ENCODE measurements around the gene USP9X. TPM values are rescaled to one million over a fixed set of nuclear protein-coding genes. Genes with fewer than 3 reads are reported as not detected.
"Not testable (repeated sequence)": the region's sequence is repeated elsewhere in the genome, so short reads cannot be mapped to it uniquely, and the experiment has no call there.

The USP9X gene
- total RNA-seq, 5 donors from 2014 or later (not counting 1 experiment from before 2014, with no cell fraction given): 51.7 to 84.2 (median 62.7) TPM

DNA sequence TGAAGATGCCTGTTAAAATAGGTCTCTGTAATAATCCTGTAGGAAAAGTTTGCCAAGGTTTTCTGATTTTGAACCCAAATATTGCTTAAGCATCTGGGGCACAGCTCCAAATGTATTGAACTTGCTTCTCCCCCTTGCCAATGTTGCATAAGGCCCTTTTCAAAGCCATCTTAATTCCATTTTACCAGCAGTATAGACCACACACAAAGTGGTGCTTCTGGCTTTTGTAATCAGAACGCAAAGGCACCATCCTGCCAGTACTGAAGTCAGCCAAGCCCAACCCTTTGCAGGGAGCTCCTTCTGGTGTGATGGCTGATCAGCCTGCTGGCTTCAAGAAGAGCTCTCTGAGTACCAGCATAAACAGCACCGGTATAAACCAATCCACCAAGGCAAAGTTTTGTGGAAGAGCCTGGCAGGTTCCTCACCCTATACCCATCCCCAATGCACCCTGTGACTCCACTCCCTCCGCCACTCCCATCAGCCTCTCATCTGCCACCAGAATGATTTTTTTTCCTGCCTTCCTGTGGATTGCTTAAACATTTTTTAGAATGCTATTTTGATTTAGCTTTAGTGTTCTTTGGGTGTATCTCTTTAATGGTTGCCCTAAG, 39.2 kb upstream of the USP9X start:
- Histone ChIP-seq H3K4me1 (ENCODE audit: control insufficient read depth in 1 of 2, extremely low read depth in 1 of 2, insufficient read depth in 2 of 2, low read length in 2 of 2) (no peaks in the 10 kb centered on the region), H3K36me3 (ENCODE audit: control insufficient read depth in 2 of 2, extremely low read depth in 1 of 2, insufficient read depth in 1 of 2, low read length in 1 of 2) (no peaks in the 10 kb centered on the region), H3K27me3 (replicated peaks in 1 of 2; ENCODE audit: control insufficient read depth in 2 of 2, extremely low read depth in 1 of 2, insufficient read depth in 2 of 2, low read length in 1 of 2) (no peaks in the 10 kb centered on the region), H3K9me3 (no peaks in the 10 kb centered on the region), H3K4me3 (ENCODE audit: control insufficient read depth in 1 of 2, extremely low read depth in 1 of 2, low read length in 1 of 2) (no peak overlapping the region), H3K27ac (ENCODE audit: low read length) (no peak overlapping the region)
- no peaks in the 10 kb centered on the region for H3K36me3 Mint-ChIP-seq
- ATAC-seq (replicated peaks in 1 of 4): no peak
- ChIA-PET POLR2A (no interaction called here), CTCF (no interaction called here)
- peak in 1 of 35 experiments; percentile 1 for DNase-seq
- no peak overlapping the region for H3K27ac Mint-ChIP-seq
- no peaks in the 10 kb centered on the region for H3K9me3 Mint-ChIP-seq
- H3K4me3 Mint-ChIP-seq: no peak overlapping the region
- WGBS (ENCODE audit: insufficient coverage): 100% methylated on average over 1 of the region's 3 CpGs
- peaks cover 0 to 11% of the 10 kb centered on the region in 2 donors for H3K27me3 Mint-ChIP-seq
- peaks cover 0 to 5% (median 3%) of the 10 kb centered on the region in 3 donors for H3K4me1 Mint-ChIP-seq

DNA sequence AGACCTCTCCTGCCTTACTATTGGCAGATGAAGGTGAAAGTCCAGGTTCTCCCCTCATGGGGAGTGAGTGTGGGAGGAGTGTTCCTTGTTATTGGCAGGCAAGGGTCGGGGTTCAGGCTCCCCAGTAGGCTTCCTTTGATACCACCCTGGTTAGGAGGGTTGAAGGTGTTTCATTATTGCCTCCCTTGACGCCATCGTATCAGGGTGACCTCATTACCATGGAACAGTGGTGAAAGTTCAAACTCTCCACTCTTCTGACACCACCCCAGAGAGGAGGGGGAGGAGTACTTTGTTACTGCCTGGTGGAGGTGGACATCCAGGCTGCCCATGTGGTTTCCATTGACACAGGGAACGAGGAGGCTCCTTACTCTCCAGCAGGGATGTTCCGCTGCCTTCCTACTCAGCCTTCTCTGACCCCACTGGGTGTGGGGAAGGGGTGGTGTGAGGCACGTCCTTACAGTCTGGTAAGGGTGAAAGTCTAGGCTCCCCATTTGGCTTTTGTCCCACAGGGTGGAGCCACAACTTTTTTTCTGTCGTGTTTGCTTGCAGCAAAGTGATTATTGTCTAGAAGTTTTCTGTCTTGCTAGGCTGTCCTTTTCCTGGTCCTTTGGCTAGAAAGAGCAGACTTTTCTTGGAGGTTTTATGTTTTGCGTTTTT, 37.2 kb upstream of the USP9X start:
- ATAC-seq (replicated peaks in 1 of 4) (no peak), DNase-seq (no peak)
- H3K9me3 ChIP-seq: no peaks in the 10 kb centered on the region
- no peaks in the 10 kb centered on the region for H3K36me3 ChIP-seq (ENCODE audit: control insufficient read depth in 2 of 2, extremely low read depth in 1 of 2, insufficient read depth in 1 of 2, low read length in 1 of 2)
- Mint-ChIP-seq H3K36me3 (no peaks in the 10 kb centered on the region), H3K4me1 (peaks cover 0 to 5% (median 3%) of the 10 kb centered on the region in 3 donors), H3K27ac (no peak overlapping the region), H3K9me3 (no peaks in the 10 kb centered on the region), H3K4me3 (no peak overlapping the region), H3K27me3 (peaks cover 0 to 9% of the 10 kb centered on the region in 2 donors)
- H3K4me3 ChIP-seq (ENCODE audit: control insufficient read depth in 1 of 2, extremely low read depth in 1 of 2, low read length in 1 of 2): no peak overlapping the region
- H3K27me3 ChIP-seq (replicated peaks in 1 of 2; ENCODE audit: control insufficient read depth in 2 of 2, extremely low read depth in 1 of 2, insufficient read depth in 2 of 2, low read length in 1 of 2): no peaks in the 10 kb centered on the region
- H3K27ac ChIP-seq (ENCODE audit: low read length): no peak overlapping the region
- 80% methylated on average over 1 of the region's 8 CpGs for WGBS (ENCODE audit: insufficient coverage)
- ChIA-PET POLR2A (no interaction called here), CTCF (no interaction called here)
- no peaks in the 10 kb centered on the region for H3K4me1 ChIP-seq (ENCODE audit: control insufficient read depth in 1 of 2, extremely low read depth in 1 of 2, insufficient read depth in 2 of 2, low read length in 2 of 2)

GRCh38 chrX:41050359-41050758, 34.9 kb upstream of the USP9X start:
- ATAC-seq (replicated peaks in 1 of 4) (no peak), DNase-seq (no peak)
- H3K36me3 ChIP-seq (ENCODE audit: control insufficient read depth in 2 of 2, extremely low read depth in 1 of 2, insufficient read depth in 1 of 2, low read length in 1 of 2): no peaks in the 10 kb centered on the region
- H3K4me3 ChIP-seq (ENCODE audit: control insufficient read depth in 1 of 2, extremely low read depth in 1 of 2, low read length in 1 of 2): no peak overlapping the region
- WGBS (ENCODE audit: insufficient coverage): no CpG with 5 or more reads among the region's 1 CpG
- ChIA-PET CTCF (no interaction called here), POLR2A (interaction anchor here in 1 of 2 donors (0.5 kb wide), 1 partner anchor 113 kb away, joined by 6 read pairs; no protein-coding TSS in a partner anchor)
- no peak overlapping the region for H3K4me3 Mint-ChIP-seq
- H3K4me1 Mint-ChIP-seq: peaks cover 0 to 5% (median 3%) of the 10 kb centered on the region in 3 donors
- H3K27ac ChIP-seq (ENCODE audit: low read length): no peak overlapping the region
- no peaks in the 10 kb centered on the region for H3K9me3 Mint-ChIP-seq
- H3K9me3 ChIP-seq: no peaks in the 10 kb centered on the region
- no peak overlapping the region for H3K27ac Mint-ChIP-seq
- no peaks in the 10 kb centered on the region for H3K27me3 ChIP-seq (replicated peaks in 1 of 2; ENCODE audit: control insufficient read depth in 2 of 2, extremely low read depth in 1 of 2, insufficient read depth in 2 of 2, low read length in 1 of 2)
- no peaks in the 10 kb centered on the region for H3K4me1 ChIP-seq (ENCODE audit: control insufficient read depth in 1 of 2, extremely low read depth in 1 of 2, insufficient read depth in 2 of 2, low read length in 2 of 2)
- no peaks in the 10 kb centered on the region for H3K36me3 Mint-ChIP-seq
- H3K27me3 Mint-ChIP-seq: peaks cover 0 to 9% of the 10 kb centered on the region in 2 donors

- WGBS (ENCODE audit: insufficient coverage): no CpG with 5 or more reads among the region's 1 CpG
- peaks cover 0 to 14% of the 10 kb centered on the region in 2 donors for H3K27me3 Mint-ChIP-seq
- POLR2A ChIA-PET: no interaction called here
- DNase-seq: no peak
- no peak overlapping the region for H3K27ac Mint-ChIP-seq
- H3K9me3 Mint-ChIP-seq: no peaks in the 10 kb centered on the region
- H3K27ac ChIP-seq (ENCODE audit: low read length): no peak overlapping the region
- CTCF ChIA-PET: no interaction called here
- H3K4me1 ChIP-seq (ENCODE audit: control insufficient read depth in 1 of 2, extremely low read depth in 1 of 2, insufficient read depth in 2 of 2, low read length in 2 of 2): no peaks in the 10 kb centered on the region
- H3K27me3 ChIP-seq (replicated peaks in 1 of 2; ENCODE audit: control insufficient read depth in 2 of 2, extremely low read depth in 1 of 2, insufficient read depth in 2 of 2, low read length in 1 of 2): no peaks in the 10 kb centered on the region
- peaks cover 0 to 5% (median 3%) of the 10 kb centered on the region in 3 donors for H3K4me1 Mint-ChIP-seq
- ATAC-seq (replicated peaks in 1 of 4): no peak
- no peaks in the 10 kb centered on the region for H3K36me3 Mint-ChIP-seq
- H3K4me3 Mint-ChIP-seq: no peak overlapping the region
- no peaks in the 10 kb centered on the region for H3K36me3 ChIP-seq (ENCODE audit: control insufficient read depth in 2 of 2, extremely low read depth in 1 of 2, insufficient read depth in 1 of 2, low read length in 1 of 2)
- H3K4me3 ChIP-seq (ENCODE audit: control insufficient read depth in 1 of 2, extremely low read depth in 1 of 2, low read length in 1 of 2): no peak overlapping the region
- no peaks in the 10 kb centered on the region for H3K9me3 ChIP-seq
Observed at GRCh38 chrX:41051288-41051687, 34.0 kb upstream of the USP9X start.

DNA sequence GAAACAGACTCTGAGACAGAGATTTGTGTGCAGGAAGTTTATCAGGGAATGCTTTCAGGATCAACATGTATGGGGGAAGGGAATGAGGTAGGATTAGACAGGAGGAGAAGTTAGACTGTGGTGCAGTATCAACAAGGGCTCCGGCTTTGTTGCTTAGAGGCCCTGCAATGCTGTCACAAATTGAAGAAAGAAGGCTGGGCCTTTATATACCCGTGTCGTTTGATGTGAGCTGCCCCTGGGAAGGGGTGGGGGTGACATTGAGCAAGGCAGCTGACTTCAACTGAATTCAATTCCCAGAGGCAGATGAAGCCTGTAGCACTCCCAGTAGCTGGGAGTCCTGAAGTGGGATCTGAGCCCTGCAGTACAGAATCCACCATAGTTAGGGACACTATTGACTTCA, 29.5 kb upstream of the USP9X start:
- POLR2A ChIA-PET: interaction anchor here in 1 of 2 donors (0.5 kb wide), 1 partner anchor 116 kb away, joined by 3 read pairs; no protein-coding TSS in a partner anchor

DNA sequence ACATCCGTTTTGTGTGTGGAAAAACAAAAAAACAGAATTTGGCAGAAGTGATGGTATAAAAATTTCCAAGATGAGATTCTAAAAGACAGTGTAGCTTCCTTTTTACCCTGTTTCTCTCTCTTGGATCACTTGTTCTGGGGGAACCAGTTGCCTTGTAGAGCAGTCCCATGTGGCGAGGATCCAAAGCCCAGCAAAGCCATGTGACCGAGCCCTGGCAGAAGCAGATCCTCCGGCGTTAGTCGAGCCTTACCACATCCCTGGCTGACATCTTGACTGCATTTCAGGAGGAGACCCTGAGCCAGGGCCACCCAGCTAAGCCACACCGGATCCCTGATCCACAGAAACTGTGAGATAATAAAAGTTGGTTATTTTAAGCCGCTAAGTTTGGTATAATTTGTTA, 22.0 kb upstream of the USP9X start:
- H3K27me3 ChIP-seq (replicated peaks in 1 of 2; ENCODE audit: control insufficient read depth in 2 of 2, extremely low read depth in 1 of 2, insufficient read depth in 2 of 2, low read length in 1 of 2); H3K4me1 Mint-ChIP-seq; H3K9me3 ChIP-seq; ATAC-seq (replicated peaks in 1 of 4); H3K27ac ChIP-seq (ENCODE audit: low read length); H3K9me3 Mint-ChIP-seq; H3K4me3 Mint-ChIP-seq; H3K36me3 Mint-ChIP-seq; H3K4me3 ChIP-seq (ENCODE audit: control insufficient read depth in 1 of 2, extremely low read depth in 1 of 2, low read length in 1 of 2); H3K4me1 ChIP-seq (ENCODE audit: control insufficient read depth in 1 of 2, extremely low read depth in 1 of 2, insufficient read depth in 2 of 2, low read length in 2 of 2); POLR2A ChIA-PET; H3K27ac Mint-ChIP-seq; CTCF ChIA-PET; DNase-seq; H3K36me3 ChIP-seq (ENCODE audit: control insufficient read depth in 2 of 2, extremely low read depth in 1 of 2, insufficient read depth in 1 of 2, low read length in 1 of 2): not testable (repeated sequence)
- peaks cover 0 to 27% of the 10 kb centered on the region in 2 donors for H3K27me3 Mint-ChIP-seq
- WGBS (ENCODE audit: insufficient coverage): no CpG with 5 or more reads among the region's 8 CpGs

More for the DNA sequence above, 29.5 kb upstream of the USP9X start:
- Histone ChIP-seq H3K36me3 (ENCODE audit: control insufficient read depth in 2 of 2, extremely low read depth in 1 of 2, insufficient read depth in 1 of 2, low read length in 1 of 2) (no peaks in the 10 kb centered on the region), H3K9me3 (no peaks in the 10 kb centered on the region), H3K27ac (ENCODE audit: low read length) (no peak overlapping the region), H3K4me1 (ENCODE audit: control insufficient read depth in 1 of 2, extremely low read depth in 1 of 2, insufficient read depth in 2 of 2, low read length in 2 of 2) (no peaks in the 10 kb centered on the region), H3K27me3 (replicated peaks in 1 of 2; ENCODE audit: control insufficient read depth in 2 of 2, extremely low read depth in 1 of 2, insufficient read depth in 2 of 2, low read length in 1 of 2) (no peaks in the 10 kb centered on the region), H3K4me3 (ENCODE audit: control insufficient read depth in 1 of 2, extremely low read depth in 1 of 2, low read length in 1 of 2) (no peak overlapping the region)
- H3K36me3 Mint-ChIP-seq: no peaks in the 10 kb centered on the region
- WGBS (ENCODE audit: insufficient coverage): no CpG with 5 or more reads among the region's 3 CpGs
- H3K27me3 Mint-ChIP-seq: peaks cover 0 to 18% of the 10 kb centered on the region in 2 donors
- CTCF ChIA-PET: no interaction called here
- no peaks in the 10 kb centered on the region for H3K4me1 Mint-ChIP-seq
- ATAC-seq (replicated peaks in 1 of 4): no peak
- no peak for DNase-seq
- no peaks in the 10 kb centered on the region for H3K9me3 Mint-ChIP-seq
- no peak overlapping the region for H3K4me3 Mint-ChIP-seq
- H3K27ac Mint-ChIP-seq: no peak overlapping the region

Data from T-cell (primary cell).